Keratinocyte (primary cell): Measurements from ENCODE around the gene POMT2. TPM values are rescaled to one million over a fixed set of nuclear protein-coding genes. Genes with fewer than 3 reads are reported as not detected.

ENCODE experiments used
- DNase-seq: peaks from one replicate; pipeline ENCODE4 v3.0.0-alpha.2; 2011; ENCODE audit warnings: low read depth, missing footprints, low spot score
- FAIRE-seq: peaks from 2 replicates; lab custom pipeline; 2011; peaks lifted over from hg19 to GRCh38; lab: Jason Lieb, UNC
- H2AFZ ChIP-seq: 2 replicates; pipeline ENCODE4 v1.6.0; 2012; ENCODE audit warnings: low read length, control low read depth, inconsistent platforms; ENCODE audit not compliant: control insufficient read depth
- H3K27ac ChIP-seq: 2 replicates; pipeline ENCODE4 v1.5.1; 2011; ENCODE audit warnings: low read length; ENCODE audit not compliant: control insufficient read depth, insufficient read depth
- H3K27me3 ChIP-seq: 3 replicates; pipeline ENCODE4 v1.6.0; 2011; ENCODE audit warnings: low read length; ENCODE audit not compliant: control insufficient read depth, insufficient read depth; ENCODE audit errors: extremely low read depth
- H3K36me3 ChIP-seq, 2 experiments: 2 replicates in 1 of 2; 3 replicates in 1 of 2; pipeline ENCODE4 v1.5.1; 2011; ENCODE audit warnings: low read length in 2 of 2, mild to moderate bottlenecking in 1 of 2; ENCODE audit not compliant: control insufficient read depth in 2 of 2, insufficient read depth in 2 of 2; ENCODE audit errors: extremely low read depth in 1 of 2
- H3K4me1 ChIP-seq: 3 replicates; pipeline ENCODE4 v1.5.1; 2011; ENCODE audit warnings: low read length; ENCODE audit not compliant: control insufficient read depth, insufficient read depth; ENCODE audit errors: extremely low read depth
- H3K4me2 ChIP-seq: 3 replicates; pipeline ENCODE4 v1.6.0; 2011; ENCODE audit warnings: low read depth, low read length; ENCODE audit not compliant: control insufficient read depth, insufficient read depth; ENCODE audit errors: extremely low read depth
- H3K4me3 ChIP-seq, 3 experiments: fragments of 200-600 bp in 1 of 3; sonication (generic) in 1 of 3; 2 replicates in 2 of 3; 3 replicates in 1 of 3; pipeline ENCODE4 v1.5.1; 2011 to 2016; ENCODE audit warnings: low read length in 3 of 3, mild to moderate bottlenecking in 3 of 3, control low read depth in 2 of 3, inconsistent platforms in 1 of 3, low read depth in 1 of 3, mixed read lengths in 1 of 3, mixed run types in 1 of 3, moderate library complexity in 1 of 3; ENCODE audit not compliant: control insufficient read depth in 2 of 3, insufficient read depth in 2 of 3; ENCODE audit errors: extremely low read depth in 1 of 3
- H3K79me2 ChIP-seq: 2 replicates; pipeline ENCODE4 v1.6.0; 2012; ENCODE audit warnings: low read length; ENCODE audit not compliant: control insufficient read depth, insufficient read depth
- H3K9ac ChIP-seq: 3 replicates; pipeline ENCODE4 v1.6.0; 2011; ENCODE audit warnings: low read length; ENCODE audit not compliant: control insufficient read depth, insufficient read depth; ENCODE audit errors: extremely low read depth
- H3K9me1 ChIP-seq: 3 replicates; pipeline ENCODE4 v1.6.0; 2011; ENCODE audit warnings: low read length; ENCODE audit not compliant: control insufficient read depth, insufficient read depth; ENCODE audit errors: extremely low read depth
- H3K9me3 ChIP-seq: 2 replicates; pipeline ENCODE4 v1.5.1; 2012; ENCODE audit warnings: low read depth, low read length; ENCODE audit not compliant: control insufficient read depth
- H4K20me1 ChIP-seq: 3 replicates; pipeline ENCODE4 v1.6.0; 2011; ENCODE audit warnings: low read length; ENCODE audit not compliant: control insufficient read depth, insufficient read depth; ENCODE audit errors: extremely low read depth
- EZH2 ChIP-seq: IDR thresholded peaks from one replicate; pipeline ENCODE4 v1.6.1; 2012; ENCODE audit warnings: inconsistent platforms, mild to moderate bottlenecking, low read length, moderate library complexity
- dilution Hi-C: fragments of 300-500 bp; cut with MboI; formaldehyde crosslinking; loops from one replicate; pipeline ENCODE4 v1.7.0; 2020; ENCODE audit warnings: low sequenced_read_pairs; ENCODE audit not compliant: extremely low pct_ligation_motif_present
- polyA plus RNA-seq, 5 experiments: library from polyadenylated mRNA; depleted of rRNA in 3 of 5; stranded (reverse) in 3 of 5; stranded (forward) in 1 of 5; unstranded in 1 of 5; fragments of >200 nt; gene quantifications; 1 replicate in 1 of 5; 2 replicates in 3 of 5; 3 replicates in 1 of 5; pipeline versions ENCODE4 v1.2.1 to v1.2.3, GENCODE V29; 2011 to 2012; ENCODE audit warnings: missing spikeins in 2 of 5, low read depth in 1 of 5, low replicate concordance in 1 of 5
- TF ChIP-seq, protein P1 (sequence below), 3 experiments: IDR thresholded peaks in 1 of 3; conservative IDR thresholded peaks in 1 of 3; optimal IDR thresholded peaks in 1 of 3; 2 replicates in 2 of 3; 3 replicates in 1 of 3; pipeline versions ENCODE3 to v1.5.1; 2011; ENCODE audit warnings: low read length in 3 of 3, mild to moderate bottlenecking in 3 of 3, moderate library complexity in 2 of 3, control low read depth in 1 of 3, inconsistent platforms in 1 of 3; ENCODE audit not compliant: insufficient read depth in 2 of 3; ENCODE audit errors: extremely low read depth in 1 of 3

Gene POMT2
- polyA plus RNA-seq, 1 donor (not counting 4 experiments of a cell fraction or from before 2014, with no cell fraction given), result 21.1 TPM

DNA sequence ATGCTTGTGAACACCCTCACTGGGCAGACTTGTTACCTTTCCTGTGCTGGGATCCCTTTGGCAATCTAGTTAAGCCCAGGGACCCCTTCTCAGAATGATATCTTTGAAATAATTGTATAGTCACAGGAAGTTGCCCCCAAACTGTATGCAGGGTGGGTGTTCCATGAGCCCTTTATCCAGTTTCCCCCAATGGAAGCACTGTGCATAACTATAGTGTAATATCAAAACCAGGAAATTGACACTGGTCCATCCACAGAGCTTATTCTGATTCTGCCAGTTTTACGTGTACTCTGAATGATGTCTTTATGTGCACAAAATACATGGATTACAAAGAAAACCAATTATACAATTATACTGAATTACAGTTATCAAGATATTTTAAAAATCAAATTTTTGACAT is 73.9 kb downstream of the POMT2 start:
- Histone ChIP-seq H3K4me2 (no peak overlapping the region), H3K4me3 (no peak overlapping the region), H3K9me3 (no peaks in the 10 kb centered on the region), H3K27ac (no peak overlapping the region), H3K9me1 (no peaks in the 10 kb centered on the region), H3K9ac (no peak overlapping the region), H3K4me1 (no peaks in the 10 kb centered on the region), H4K20me1 (no peaks in the 10 kb centered on the region), H3K36me3 (no peaks in the 10 kb centered on the region), H3K79me2 (no peaks in the 10 kb centered on the region), H3K27me3 (no peaks in the 10 kb centered on the region), H2AFZ (no peak overlapping the region)
- TF ChIP-seq, protein P1, sequence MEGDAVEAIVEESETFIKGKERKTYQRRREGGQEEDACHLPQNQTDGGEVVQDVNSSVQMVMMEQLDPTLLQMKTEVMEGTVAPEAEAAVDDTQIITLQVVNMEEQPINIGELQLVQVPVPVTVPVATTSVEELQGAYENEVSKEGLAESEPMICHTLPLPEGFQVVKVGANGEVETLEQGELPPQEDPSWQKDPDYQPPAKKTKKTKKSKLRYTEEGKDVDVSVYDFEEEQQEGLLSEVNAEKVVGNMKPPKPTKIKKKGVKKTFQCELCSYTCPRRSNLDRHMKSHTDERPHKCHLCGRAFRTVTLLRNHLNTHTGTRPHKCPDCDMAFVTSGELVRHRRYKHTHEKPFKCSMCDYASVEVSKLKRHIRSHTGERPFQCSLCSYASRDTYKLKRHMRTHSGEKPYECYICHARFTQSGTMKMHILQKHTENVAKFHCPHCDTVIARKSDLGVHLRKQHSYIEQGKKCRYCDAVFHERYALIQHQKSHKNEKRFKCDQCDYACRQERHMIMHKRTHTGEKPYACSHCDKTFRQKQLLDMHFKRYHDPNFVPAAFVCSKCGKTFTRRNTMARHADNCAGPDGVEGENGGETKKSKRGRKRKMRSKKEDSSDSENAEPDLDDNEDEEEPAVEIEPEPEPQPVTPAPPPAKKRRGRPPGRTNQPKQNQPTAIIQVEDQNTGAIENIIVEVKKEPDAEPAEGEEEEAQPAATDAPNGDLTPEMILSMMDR (optimal IDR thresholded peaks at IDR 0.05 in 1 of 3, IDR thresholded peaks at IDR 0.05 in 1 of 3, conservative IDR thresholded peaks at IDR 0.05 in 1 of 3; ENCODE audit: extremely low read depth in 1 of 3, insufficient read depth in 2 of 3, low read length in 3 of 3), result no peak
- no peak for TF ChIP-seq EZH2
- dilution Hi-C loops, result no loop called here
- FAIRE-seq, result no peak
- DNase-seq, result no peak

GRCh38 chr14:77245820-77246219 is 74.9 kb downstream of the POMT2 start:
- Histone ChIP-seq H3K27me3 (no peaks in the 10 kb centered on the region), H3K79me2 (no peaks in the 10 kb centered on the region), H3K4me3 (no peak overlapping the region), H3K9me1 (no peaks in the 10 kb centered on the region), H3K27ac (no peak overlapping the region), H3K9me3 (no peaks in the 10 kb centered on the region), H3K9ac (no peak overlapping the region), H2AFZ (no peak overlapping the region), H3K4me1 (no peaks in the 10 kb centered on the region), H4K20me1 (no peaks in the 10 kb centered on the region), H3K4me2 (no peak overlapping the region), H3K36me3 (no peaks in the 10 kb centered on the region)
- TF ChIP-seq EZH2, result no peak
- TF ChIP-seq, protein P1 (optimal IDR thresholded peaks at IDR 0.05 in 1 of 3, IDR thresholded peaks at IDR 0.05 in 1 of 3, conservative IDR thresholded peaks at IDR 0.05 in 1 of 3; ENCODE audit: extremely low read depth in 1 of 3, insufficient read depth in 2 of 3, low read length in 3 of 3), result peak; percentile 17 to 22 (median 22)
- FAIRE-seq, result no peak
- dilution Hi-C loops, result no loop called here
- DNase-seq, result no peak
